ENCODE data around the gene TMEM132E.

Gene TMEM132E

GRCh38 chr17:34613064-34614019 lies 34.0 kb downstream of the TMEM132E start:
- no peak overlapping the region for H3K4me3 ChIP-seq (ENCODE audit: low read depth, low read length)
- DNase-seq (ENCODE audit: low read depth), result no peak
- no peak for TF ChIP-seq CTCF (IDR thresholded peaks at IDR 0.05; ENCODE audit: insufficient read depth, low read depth, low read length, missing control alignments)

DNA sequence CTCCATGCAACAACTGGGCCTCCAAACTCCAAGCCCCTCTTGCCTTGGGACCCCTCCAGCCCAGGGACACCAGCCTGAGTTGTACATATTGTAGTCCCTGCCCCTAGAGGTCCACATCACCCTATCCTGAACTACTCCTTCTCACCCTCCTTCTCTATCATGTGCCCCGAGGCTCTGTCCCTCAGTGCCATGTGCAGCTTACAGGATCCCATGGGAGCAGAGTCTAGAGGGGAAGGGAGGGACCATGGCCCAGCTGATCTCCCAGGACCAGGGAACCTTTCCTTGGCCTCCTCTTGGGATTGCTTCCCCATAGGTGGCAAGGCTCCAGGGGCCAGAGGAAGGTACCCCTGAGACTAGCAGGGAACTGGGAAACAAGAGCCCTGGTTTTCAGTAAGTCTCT lies 35.3 kb downstream of the TMEM132E start:
- no peak for TF ChIP-seq CTCF (IDR thresholded peaks at IDR 0.05; ENCODE audit: insufficient read depth, low read depth, low read length, missing control alignments)
- no peak overlapping the region for H3K4me3 ChIP-seq (ENCODE audit: low read depth, low read length)
- DNase-seq (ENCODE audit: low read depth), result no peak

DNA sequence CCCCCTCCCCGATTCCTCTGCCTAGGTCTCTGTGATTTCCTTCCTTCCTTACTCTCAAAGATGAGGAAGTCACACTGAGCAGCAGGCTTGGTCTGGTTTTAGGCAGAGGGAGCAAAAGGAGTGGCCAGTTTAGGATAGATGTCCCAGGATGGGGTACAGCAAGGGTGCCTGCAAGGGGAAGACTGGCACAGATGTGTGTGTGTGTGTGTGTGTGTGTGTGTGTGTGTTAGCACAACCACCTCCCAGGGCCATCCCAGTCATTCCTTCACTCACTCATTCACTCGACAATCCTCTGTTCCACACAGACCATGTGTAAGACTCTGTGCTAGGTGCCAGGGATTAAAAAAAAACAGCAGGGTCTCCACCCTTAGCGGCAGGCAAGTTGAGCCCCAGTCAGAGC lies 35.9 kb downstream of the TMEM132E start:
- no peak for DNase-seq (ENCODE audit: low read depth)
- H3K4me3 ChIP-seq (ENCODE audit: low read depth, low read length), result no peak overlapping the region
- TF ChIP-seq CTCF (IDR thresholded peaks at IDR 0.05; ENCODE audit: insufficient read depth, low read depth, low read length, missing control alignments), result no peak

GRCh38 chr17:34616148-34616547 lies 36.8 kb downstream of the TMEM132E start:
- TF ChIP-seq CTCF (IDR thresholded peaks at IDR 0.05; ENCODE audit: insufficient read depth, low read depth, low read length, missing control alignments), result no peak
- H3K4me3 ChIP-seq (ENCODE audit: low read depth, low read length), result no peak overlapping the region
- DNase-seq (ENCODE audit: low read depth), result no peak

GRCh38 chr17:34617398-34617797 lies 38.0 kb downstream of the TMEM132E start:
- no peak overlapping the region for H3K4me3 ChIP-seq (ENCODE audit: low read depth, low read length)
- no peak for DNase-seq (ENCODE audit: low read depth)
- TF ChIP-seq CTCF (IDR thresholded peaks at IDR 0.05; ENCODE audit: insufficient read depth, low read depth, low read length, missing control alignments), result no peak

DNA sequence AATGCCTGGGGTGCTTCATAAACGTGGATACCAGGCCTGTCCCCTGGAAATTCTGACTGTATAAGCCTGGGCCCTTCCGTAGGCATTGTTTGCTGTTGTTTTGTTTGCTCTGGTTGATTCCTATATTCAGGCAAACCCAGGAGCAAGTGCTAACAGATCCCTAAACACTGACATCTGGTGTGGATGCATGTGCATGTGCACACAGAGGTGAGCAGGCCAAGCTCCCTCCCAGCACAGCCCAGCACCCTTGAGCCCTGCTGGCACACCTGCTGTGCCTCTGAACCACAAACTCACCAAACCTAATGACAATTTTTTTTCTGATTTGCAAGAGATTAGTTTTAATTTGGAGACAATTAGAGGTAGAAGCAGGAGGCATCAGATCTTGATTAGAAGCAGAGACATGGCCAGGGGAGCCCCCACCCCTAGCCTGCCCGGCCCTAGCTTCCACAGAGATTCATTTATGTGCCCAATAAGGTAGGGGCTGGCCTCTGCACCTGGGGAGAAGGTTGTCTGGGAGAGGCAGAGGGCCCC lies 40.4 kb downstream of the TMEM132E start:
- DNase-seq (ENCODE audit: low read depth), result no peak
- H3K4me3 ChIP-seq (ENCODE audit: low read depth, low read length), result no peak overlapping the region
- no peak for TF ChIP-seq CTCF (IDR thresholded peaks at IDR 0.05; ENCODE audit: insufficient read depth, low read depth, low read length, missing control alignments)
